ENCODE results near the gene PHLPP1.

DNA sequence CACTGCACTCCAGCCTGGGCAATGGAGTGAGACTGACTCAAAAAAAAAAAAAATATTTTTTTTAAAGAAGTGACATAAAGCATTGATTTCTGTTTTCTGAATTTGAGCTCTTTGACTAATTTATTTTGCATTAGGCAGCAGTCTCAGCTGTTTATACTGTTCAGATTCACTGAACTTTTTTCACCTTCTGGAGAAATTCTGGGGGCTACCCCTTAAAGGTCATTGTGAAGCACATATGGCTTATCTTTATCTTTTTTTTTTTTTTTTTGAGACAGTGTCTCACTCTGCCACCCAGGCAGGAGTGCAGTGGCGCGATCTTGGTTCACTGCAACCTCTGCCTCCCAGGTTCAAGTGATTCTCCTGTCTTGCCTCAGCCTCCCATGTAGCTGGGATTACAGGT is 12.9 kb downstream of the PHLPP1 start:
- no peak for TF ChIP-seq CTCF (IDR thresholded peaks at IDR 0.05)
- no peak for TF ChIP-seq POLR2A (IDR thresholded peaks at IDR 0.05)
- no peak for TF ChIP-seq EP300 (IDR thresholded peaks at IDR 0.05)

Data from ovary (tissue), 3 donors.